ENCODE results near the gene ITPR1.

Gene ITPR1

DNA sequence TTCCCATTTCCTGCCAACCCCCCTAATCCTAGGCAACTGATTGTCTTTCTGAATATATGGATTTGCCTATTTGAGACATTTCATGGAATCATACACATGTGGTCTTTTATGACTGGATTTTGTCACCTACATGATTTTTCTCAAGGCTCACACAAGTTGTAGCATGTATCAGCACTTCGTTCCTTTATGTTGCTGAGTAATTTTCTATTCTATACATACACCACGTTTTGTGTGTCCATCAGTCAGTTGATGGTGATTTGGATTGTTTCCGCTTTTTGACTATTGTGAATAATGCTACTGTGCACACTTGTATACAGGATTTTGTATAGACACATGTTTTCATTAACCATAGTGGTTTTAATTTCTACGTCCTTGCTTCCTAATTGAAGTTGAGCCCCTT lies 203.1 kb downstream of the ITPR1 start:
- H3K9ac ChIP-seq = no peak overlapping the region
- no peak overlapping the region for H3K27ac ChIP-seq
- no peaks in the 10 kb centered on the region for H4K20me1 ChIP-seq
- peaks cover 7% of the 10 kb centered on the region; the same call in 1 of the 2 replicates for H3K4me1 ChIP-seq
- no peak for TF ChIP-seq Cebpa-rat (IDR thresholded peaks at IDR 0.05)
- H3K9me3 ChIP-seq = no peaks in the 10 kb centered on the region
- no peaks in the 10 kb centered on the region for H3K27me3 ChIP-seq
- H3K36me3 ChIP-seq = peaks cover 70% of the 10 kb centered on the region
- no peak overlapping the region for H3K4me2 ChIP-seq
- no peak overlapping the region for H3K4me3 ChIP-seq

DNA sequence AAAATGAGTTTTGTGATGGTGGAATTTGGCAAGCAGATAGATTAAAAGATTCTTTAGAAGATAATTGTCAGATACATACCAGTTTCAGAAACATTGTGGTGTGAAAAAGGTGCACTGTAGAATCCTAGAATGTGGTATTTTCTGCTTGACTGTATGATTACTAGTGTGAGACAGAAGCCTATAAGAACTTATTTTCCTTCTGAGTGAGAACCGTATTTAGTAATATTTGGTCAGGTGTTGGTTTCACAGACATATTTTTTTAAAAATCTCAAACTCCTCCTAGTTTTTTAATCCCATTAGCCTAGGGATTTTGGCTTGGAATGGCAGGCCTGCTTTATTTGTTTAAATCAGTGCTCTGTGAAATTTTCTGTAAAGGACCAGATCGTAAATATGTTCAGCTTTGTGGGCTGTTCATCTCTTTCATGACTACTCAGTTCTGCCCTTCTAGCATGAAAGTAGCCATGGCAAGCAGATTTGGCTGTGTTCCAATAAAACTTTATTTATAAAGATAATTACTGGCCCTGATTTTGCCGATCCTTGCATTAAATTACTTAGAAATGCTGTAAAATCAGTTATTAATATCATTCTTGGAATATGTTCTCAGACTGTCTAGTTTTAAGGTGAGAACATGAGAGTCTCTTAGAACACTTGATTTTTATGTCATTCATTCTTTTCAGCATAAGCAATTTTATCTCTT lies 205.1 kb downstream of the ITPR1 start:
- Histone ChIP-seq H3K27ac (no peak overlapping the region), H3K4me2 (no peak overlapping the region)
- TF ChIP-seq Cebpa-rat (IDR thresholded peaks at IDR 0.05) = no peak

DNA sequence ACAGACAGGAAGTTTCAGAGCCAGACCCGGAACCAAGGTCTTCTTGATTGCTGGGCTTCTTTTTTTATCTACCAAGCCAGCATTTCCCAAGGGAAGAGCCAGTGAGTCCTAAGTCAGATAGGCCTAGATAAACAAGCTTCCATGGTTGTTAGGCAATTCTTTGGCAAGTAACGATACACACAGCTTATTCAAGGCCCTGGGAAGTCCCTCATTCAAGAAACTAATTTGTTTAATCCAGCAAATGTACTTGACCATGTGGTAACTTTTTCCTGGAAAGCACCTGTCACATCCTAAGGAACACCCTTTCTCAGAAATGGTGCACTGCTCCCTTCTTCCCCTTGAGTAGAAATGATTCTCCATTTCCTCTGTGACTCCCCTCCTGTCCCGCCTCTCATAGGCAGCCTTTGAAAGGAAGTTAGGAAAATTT lies 209.9 kb downstream of the ITPR1 start:
- no peaks in the 10 kb centered on the region for H3K9me3 ChIP-seq
- H3K4me1 ChIP-seq = peaks cover 12% of the 10 kb centered on the region
- H3K36me3 ChIP-seq = peaks cover 91% of the 10 kb centered on the region
- no peak for TF ChIP-seq Cebpa-rat (IDR thresholded peaks at IDR 0.05)
- no peaks in the 10 kb centered on the region for H3K27me3 ChIP-seq
- H3K9ac ChIP-seq = no peak overlapping the region
- H3K4me3 ChIP-seq = no peak overlapping the region
- peak overlapping the region; percentile 26; the same call in 1 of the 2 replicates for H3K27ac ChIP-seq
- H4K20me1 ChIP-seq = no peaks in the 10 kb centered on the region
- H3K4me2 ChIP-seq = peak overlapping the region; percentile 57

More for the DNA sequence above, 205.1 kb downstream of the ITPR1 start:
- no peak overlapping the region for H3K9ac ChIP-seq
- peaks cover 18% of the 10 kb centered on the region for H3K4me1 ChIP-seq
- no peaks in the 10 kb centered on the region for H3K27me3 ChIP-seq
- no peaks in the 10 kb centered on the region for H4K20me1 ChIP-seq
- H3K4me3 ChIP-seq = no peak overlapping the region
- H3K36me3 ChIP-seq = peaks cover 70% of the 10 kb centered on the region
- H3K9me3 ChIP-seq = no peaks in the 10 kb centered on the region

DNA sequence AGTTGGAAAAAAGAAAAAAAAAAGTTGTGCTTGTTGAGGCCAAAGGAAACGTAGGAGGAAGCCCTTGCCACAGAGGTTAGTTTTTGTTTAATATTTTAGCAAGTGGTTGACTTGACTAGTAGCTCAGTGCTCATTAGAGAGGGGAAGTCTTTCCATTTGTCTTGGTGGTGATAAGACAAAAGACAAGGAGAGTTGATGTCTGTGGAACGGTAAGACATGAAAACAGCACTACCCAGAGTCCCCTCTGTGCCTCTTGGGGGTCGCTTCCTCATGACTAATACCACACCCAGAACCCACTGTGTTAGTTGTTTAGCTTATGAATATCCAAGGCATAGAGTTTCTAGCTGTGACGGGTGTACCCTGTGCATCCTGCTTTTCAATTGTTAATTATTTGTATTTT lies 211.4 kb downstream of the ITPR1 start:
- Histone ChIP-seq H3K4me3 (no peak overlapping the region), H3K4me2 (no peak overlapping the region), H3K4me1 (peaks cover 12% of the 10 kb centered on the region), H3K9ac (no peak overlapping the region), H3K27ac (no peak overlapping the region), H3K27me3 (no peaks in the 10 kb centered on the region), H3K36me3 (peaks cover 78% of the 10 kb centered on the region), H3K9me3 (no peaks in the 10 kb centered on the region), H4K20me1 (no peaks in the 10 kb centered on the region)
- TF ChIP-seq Cebpa-rat (IDR thresholded peaks at IDR 0.05) = no peak

DNA sequence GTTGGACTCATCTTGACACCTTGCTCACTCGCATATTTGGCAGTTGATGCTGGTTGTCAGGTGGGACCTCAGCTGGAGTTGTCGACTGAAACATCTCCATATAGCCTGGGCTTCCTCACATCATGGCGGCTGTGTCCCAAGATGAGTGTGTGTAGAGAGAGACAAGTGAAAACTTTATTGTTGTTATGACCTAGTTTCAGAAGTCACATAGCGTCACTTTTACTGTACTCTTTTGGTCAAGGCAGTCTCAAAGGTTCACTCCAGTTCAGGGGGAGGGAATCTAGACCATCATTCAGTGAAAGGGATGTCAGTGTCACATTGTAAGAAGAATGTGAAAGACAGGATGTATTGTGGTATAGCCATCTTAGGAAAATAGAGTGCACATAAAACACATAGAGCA lies 214.2 kb downstream of the ITPR1 start:
- H4K20me1 ChIP-seq = no peaks in the 10 kb centered on the region
- H3K9me3 ChIP-seq = no peaks in the 10 kb centered on the region
- no peaks in the 10 kb centered on the region for H3K27me3 ChIP-seq
- no peak overlapping the region for H3K4me3 ChIP-seq
- no peak overlapping the region for H3K4me2 ChIP-seq
- H3K36me3 ChIP-seq = peaks cover 70% of the 10 kb centered on the region
- H3K4me1 ChIP-seq = peaks cover 11% of the 10 kb centered on the region
- TF ChIP-seq Cebpa-rat (IDR thresholded peaks at IDR 0.05) = no peak
- no peak overlapping the region for H3K9ac ChIP-seq
- H3K27ac ChIP-seq = no peak overlapping the region

DNA sequence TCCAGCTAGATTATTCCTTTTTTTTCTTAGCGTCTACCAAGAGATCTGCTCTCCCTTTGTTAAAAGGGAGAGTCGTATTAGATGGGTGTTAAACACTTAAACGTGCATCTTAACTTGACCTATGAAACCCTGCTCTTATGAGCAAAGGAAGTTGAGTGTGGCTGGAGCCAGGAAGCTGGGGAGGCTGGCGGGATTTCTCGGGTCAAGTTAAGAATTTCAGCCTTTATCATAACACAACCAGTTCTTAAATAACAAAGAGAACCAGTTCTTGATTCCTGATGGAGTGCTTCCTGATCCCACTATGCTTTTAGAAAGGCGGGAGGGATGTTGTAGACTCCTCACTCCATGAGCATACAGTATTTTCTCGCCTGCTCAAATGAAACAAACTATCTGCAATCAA lies 215.1 kb downstream of the ITPR1 start:
- Histone ChIP-seq H3K4me3 (no peak overlapping the region), H3K27me3 (no peaks in the 10 kb centered on the region), H3K4me1 (peaks cover 2% of the 10 kb centered on the region), H3K4me2 (no peak overlapping the region), H3K9me3 (no peaks in the 10 kb centered on the region), H3K27ac (no peak overlapping the region), H3K9ac (no peak overlapping the region), H3K36me3 (peaks cover 67% of the 10 kb centered on the region), H4K20me1 (no peaks in the 10 kb centered on the region)
- no peak for TF ChIP-seq Cebpa-rat (IDR thresholded peaks at IDR 0.05)

DNA sequence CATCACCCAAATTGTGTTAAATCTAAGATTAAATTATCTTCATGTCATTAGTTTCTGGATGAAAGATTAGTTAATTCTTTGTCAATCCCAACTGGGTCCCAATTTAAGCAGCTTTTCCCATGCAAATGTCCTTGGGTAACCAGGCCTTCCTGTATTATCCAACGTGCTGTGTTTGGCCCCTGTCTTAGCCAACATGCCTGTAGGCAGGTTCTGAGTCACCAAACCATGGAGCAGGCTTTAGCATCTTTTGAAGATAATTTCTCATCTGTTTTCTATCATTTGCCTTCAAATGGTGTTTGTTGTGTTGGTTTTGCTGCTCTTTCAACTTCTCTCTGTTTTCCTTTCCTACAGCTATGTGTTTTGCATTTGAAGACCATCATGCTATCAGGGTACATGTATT lies 216.2 kb downstream of the ITPR1 start:
- Histone ChIP-seq H3K9ac (no peak overlapping the region), H3K4me3 (no peak overlapping the region), H3K4me1 (peaks cover 9% of the 10 kb centered on the region), H3K27ac (no peak overlapping the region), H3K36me3 (peaks cover 60% of the 10 kb centered on the region), H4K20me1 (no peaks in the 10 kb centered on the region), H3K4me2 (no peak overlapping the region), H3K9me3 (no peaks in the 10 kb centered on the region), H3K27me3 (no peaks in the 10 kb centered on the region)
- TF ChIP-seq Cebpa-rat (IDR thresholded peaks at IDR 0.05) = no peak

DNA sequence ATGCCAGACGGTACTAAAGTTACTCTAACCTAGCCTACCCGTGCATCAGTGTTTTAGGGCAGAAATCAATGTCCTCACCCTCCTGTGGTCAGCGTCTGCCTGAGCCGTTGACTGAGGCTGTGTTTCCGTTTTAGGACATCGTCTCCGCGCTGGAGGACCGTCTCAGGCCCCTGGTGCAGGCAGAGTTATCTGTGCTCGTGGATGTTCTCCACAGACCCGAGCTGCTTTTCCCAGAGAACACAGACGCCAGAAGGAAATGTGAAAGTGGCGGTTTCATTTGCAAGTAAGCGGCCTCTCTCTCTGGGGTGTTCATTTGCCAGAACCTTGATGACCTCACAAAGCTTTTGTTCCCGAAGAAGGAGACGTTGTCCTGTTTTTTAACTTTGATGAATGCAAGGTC lies 217.0 kb downstream of the ITPR1 start:
- H3K4me2 ChIP-seq = no peak overlapping the region

DNA sequence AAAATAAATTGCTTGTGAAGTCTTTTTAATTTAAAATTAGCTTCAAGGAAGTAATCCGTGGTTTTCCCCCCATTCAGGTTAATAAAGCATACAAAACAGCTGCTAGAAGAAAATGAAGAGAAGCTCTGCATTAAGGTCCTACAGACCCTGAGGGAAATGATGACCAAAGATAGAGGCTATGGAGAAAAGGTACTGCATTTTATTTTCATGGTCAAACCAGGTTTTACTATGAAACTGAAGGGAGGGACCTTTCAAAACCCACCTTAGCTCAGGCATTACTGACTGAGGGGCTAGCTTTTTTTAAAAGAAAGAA lies 218.5 kb downstream of the ITPR1 start:
- no peak overlapping the region for H3K4me3 ChIP-seq
- no peaks in the 10 kb centered on the region for H3K27me3 ChIP-seq
- no peaks in the 10 kb centered on the region for H3K9me3 ChIP-seq
- peaks cover 10% of the 10 kb centered on the region for H3K4me1 ChIP-seq
- H3K9ac ChIP-seq = no peak overlapping the region
- H3K27ac ChIP-seq = no peak overlapping the region
- H3K36me3 ChIP-seq = peaks cover 54% of the 10 kb centered on the region
- no peak for TF ChIP-seq Cebpa-rat (IDR thresholded peaks at IDR 0.05)
- H4K20me1 ChIP-seq = no peaks in the 10 kb centered on the region
- H3K4me2 ChIP-seq = no peak overlapping the region

More for the DNA sequence above, 217.0 kb downstream of the ITPR1 start:
- no peaks in the 10 kb centered on the region for H3K9me3 ChIP-seq
- H3K36me3 ChIP-seq = peaks cover 62% of the 10 kb centered on the region
- no peak overlapping the region for H3K4me3 ChIP-seq
- H4K20me1 ChIP-seq = no peaks in the 10 kb centered on the region
- H3K27me3 ChIP-seq = no peaks in the 10 kb centered on the region
- no peak overlapping the region for H3K9ac ChIP-seq
- no peak for TF ChIP-seq Cebpa-rat (IDR thresholded peaks at IDR 0.05)
- H3K27ac ChIP-seq = no peak overlapping the region
- H3K4me1 ChIP-seq = peaks cover 10% of the 10 kb centered on the region

DNA sequence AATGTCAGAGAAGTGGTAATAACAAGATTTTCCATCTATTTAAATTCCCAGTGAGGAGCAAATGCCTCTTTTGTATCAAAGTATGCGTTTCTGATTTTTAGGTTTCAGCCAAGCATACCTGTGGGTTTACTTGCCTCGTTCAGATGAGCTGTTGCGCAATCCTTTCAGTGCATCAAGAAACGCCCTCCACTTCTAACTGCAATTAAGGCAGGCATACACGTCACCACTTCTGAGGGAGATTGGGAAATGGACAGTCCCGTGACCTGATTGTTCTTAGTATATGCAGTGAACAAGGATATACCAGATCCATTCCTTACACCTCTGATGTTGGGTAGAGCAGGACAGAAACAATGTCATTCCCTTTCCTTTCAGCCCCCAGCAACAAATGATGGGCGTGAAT lies 219.0 kb downstream of the ITPR1 start:
- Histone ChIP-seq H3K9ac (no peak overlapping the region), H3K4me1 (peaks cover 10% of the 10 kb centered on the region), H3K9me3 (no peaks in the 10 kb centered on the region), H4K20me1 (no peaks in the 10 kb centered on the region), H3K4me2 (no peak overlapping the region), H3K4me3 (no peak overlapping the region), H3K27ac (no peak overlapping the region), H3K36me3 (peaks cover 54% of the 10 kb centered on the region), H3K27me3 (no peaks in the 10 kb centered on the region)
- TF ChIP-seq Cebpa-rat (IDR thresholded peaks at IDR 0.05) = peak; percentile 96

DNA sequence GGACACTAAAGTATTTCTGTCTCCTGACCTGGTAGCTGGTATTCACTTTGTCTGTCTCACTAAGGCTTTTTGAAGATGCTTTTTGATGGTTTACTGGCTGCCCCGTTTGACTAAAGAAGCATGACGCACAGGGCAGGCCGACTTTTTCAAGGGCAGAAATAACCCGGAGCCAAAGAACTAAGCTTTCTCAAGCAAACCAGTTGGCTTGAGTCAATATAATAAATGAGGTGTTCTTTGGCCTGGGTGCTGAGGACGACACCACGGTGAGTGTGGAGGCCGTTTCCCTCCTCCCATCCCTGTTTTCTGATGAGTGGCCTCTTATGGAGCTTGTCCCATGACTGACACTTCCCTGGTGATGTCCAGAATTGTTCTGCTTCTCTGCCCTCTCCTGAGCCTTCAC lies 220.9 kb downstream of the ITPR1 start:
- no peak for TF ChIP-seq Cebpa-rat (IDR thresholded peaks at IDR 0.05)
- no peaks in the 10 kb centered on the region for H4K20me1 ChIP-seq
- H3K4me3 ChIP-seq = no peak overlapping the region
- H3K4me2 ChIP-seq = peak overlapping the region; percentile 25; the same call in 1 of the 2 replicates
- no peak overlapping the region for H3K9ac ChIP-seq
- no peaks in the 10 kb centered on the region for H3K9me3 ChIP-seq
- peaks cover 48% of the 10 kb centered on the region for H3K36me3 ChIP-seq
- H3K4me1 ChIP-seq = peaks cover 10% of the 10 kb centered on the region
- no peaks in the 10 kb centered on the region for H3K27me3 ChIP-seq
- H3K27ac ChIP-seq = no peak overlapping the region
